Osteoblast (primary cell): ENCODE results near the gene GLT1D1. TPM values are rescaled to one million over a fixed set of nuclear protein-coding genes. Genes with fewer than 3 reads are reported as not detected.
"Not testable (repeated sequence)": the region's sequence is repeated elsewhere in the genome, so short reads cannot be mapped to it uniquely, and the experiment has no call there.

Source experiments
- DNase-seq: peaks from one replicate; pipeline ENCODE4 v3.0.0; 2011; ENCODE audit warnings: low spot score, mixed read lengths; ENCODE audit not compliant: insufficient read length; ENCODE audit errors: missing footprints
- H2AFZ ChIP-seq: 2 replicates; pipeline ENCODE4 v1.6.0; 2011; ENCODE audit warnings: mild to moderate bottlenecking, low read length
- H3K27ac ChIP-seq: 2 replicates; pipeline ENCODE4 v1.5.1; 2011; ENCODE audit warnings: mild to moderate bottlenecking, low read depth, low read length, moderate library complexity
- H3K27me3 ChIP-seq: 2 replicates; pipeline ENCODE4 v1.6.0; 2012; ENCODE audit warnings: mild to moderate bottlenecking, control low read depth, inconsistent platforms, low read length, moderate library complexity; ENCODE audit not compliant: insufficient read depth
- H3K36me3 ChIP-seq: 2 replicates; pipeline ENCODE4 v1.5.1; 2011; ENCODE audit warnings: mild to moderate bottlenecking, low read length, control low read depth, moderate library complexity; ENCODE audit not compliant: insufficient read depth
- H3K4me1 ChIP-seq: 2 replicates; pipeline ENCODE4 v1.5.1; 2011; ENCODE audit warnings: mild to moderate bottlenecking, low read length, control low read depth, moderate library complexity; ENCODE audit not compliant: insufficient read depth
- H3K4me2 ChIP-seq: 2 replicates; pipeline ENCODE4 v1.6.0; 2011; ENCODE audit warnings: mild to moderate bottlenecking, low read length; ENCODE audit not compliant: insufficient read depth
- H3K4me3 ChIP-seq: fragments of 200-600 bp; sonication (generic); 3 replicates; pipeline ENCODE4 v1.5.1; 2012; ENCODE audit warnings: mild to moderate bottlenecking, low read length, inconsistent platforms; ENCODE audit not compliant: insufficient read depth
- H3K79me2 ChIP-seq: 2 replicates; pipeline ENCODE4 v1.6.0; 2012; ENCODE audit warnings: mild to moderate bottlenecking, low read length, control low read depth, inconsistent platforms; ENCODE audit not compliant: insufficient read depth
- H3K9me3 ChIP-seq: 2 replicates; pipeline ENCODE4 v1.5.1; 2011; ENCODE audit warnings: low read depth, low read length, control low read depth
- H4K20me1 ChIP-seq: 2 replicates; pipeline ENCODE4 v1.6.0; 2012; ENCODE audit warnings: mild to moderate bottlenecking, low read length, control low read depth; ENCODE audit not compliant: insufficient read depth
- total RNA-seq: library from RNA; depleted of rRNA; stranded (reverse); fragments of >200 nt; gene quantifications from 2 replicates; pipeline ENCODE4 v1.2.3, GENCODE V29; 2012
- TF ChIP-seq, protein P1 (sequence below): IDR thresholded peaks from 2 replicates; pipeline ENCODE4 v1.5.1; 2011; ENCODE audit warnings: mild to moderate bottlenecking, low read depth, low read length, moderate library complexity; ENCODE audit errors: extremely low read depth

Gene GLT1D1
- total RNA-seq, 1 donor: not detected

DNA sequence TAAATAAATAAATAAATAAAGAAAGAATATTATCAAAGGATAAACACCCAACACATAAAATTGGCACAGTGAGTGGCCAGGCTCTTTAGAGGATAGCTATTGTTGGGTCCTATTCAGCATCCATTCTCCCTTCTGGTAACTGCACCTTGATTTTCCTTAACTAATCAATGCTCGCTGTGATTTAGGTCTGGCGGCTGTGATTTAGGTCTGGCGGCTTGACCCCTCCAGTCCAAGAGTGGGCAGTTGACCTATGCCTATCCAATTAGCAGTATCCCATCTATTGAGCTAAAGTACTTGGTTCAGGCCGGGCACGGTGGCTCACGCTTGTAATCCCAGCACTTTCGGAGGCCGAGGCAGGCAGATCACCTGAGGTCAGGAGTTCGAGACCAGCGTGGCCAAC is 19.9 kb upstream of the GLT1D1 start:
- no peak overlapping the region for H3K27ac ChIP-seq
- H3K4me2 ChIP-seq: no peak overlapping the region
- no peak for DNase-seq
- no peaks in the 10 kb centered on the region for H3K79me2 ChIP-seq
- no peaks in the 10 kb centered on the region for H3K27me3 ChIP-seq
- H3K9me3 ChIP-seq: no peaks in the 10 kb centered on the region
- TF ChIP-seq, protein P1, sequence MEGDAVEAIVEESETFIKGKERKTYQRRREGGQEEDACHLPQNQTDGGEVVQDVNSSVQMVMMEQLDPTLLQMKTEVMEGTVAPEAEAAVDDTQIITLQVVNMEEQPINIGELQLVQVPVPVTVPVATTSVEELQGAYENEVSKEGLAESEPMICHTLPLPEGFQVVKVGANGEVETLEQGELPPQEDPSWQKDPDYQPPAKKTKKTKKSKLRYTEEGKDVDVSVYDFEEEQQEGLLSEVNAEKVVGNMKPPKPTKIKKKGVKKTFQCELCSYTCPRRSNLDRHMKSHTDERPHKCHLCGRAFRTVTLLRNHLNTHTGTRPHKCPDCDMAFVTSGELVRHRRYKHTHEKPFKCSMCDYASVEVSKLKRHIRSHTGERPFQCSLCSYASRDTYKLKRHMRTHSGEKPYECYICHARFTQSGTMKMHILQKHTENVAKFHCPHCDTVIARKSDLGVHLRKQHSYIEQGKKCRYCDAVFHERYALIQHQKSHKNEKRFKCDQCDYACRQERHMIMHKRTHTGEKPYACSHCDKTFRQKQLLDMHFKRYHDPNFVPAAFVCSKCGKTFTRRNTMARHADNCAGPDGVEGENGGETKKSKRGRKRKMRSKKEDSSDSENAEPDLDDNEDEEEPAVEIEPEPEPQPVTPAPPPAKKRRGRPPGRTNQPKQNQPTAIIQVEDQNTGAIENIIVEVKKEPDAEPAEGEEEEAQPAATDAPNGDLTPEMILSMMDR: no peak
- H2AFZ ChIP-seq: no peak overlapping the region
- H4K20me1 ChIP-seq: no peaks in the 10 kb centered on the region
- no peak overlapping the region for H3K4me3 ChIP-seq
- no peaks in the 10 kb centered on the region for H3K36me3 ChIP-seq
- no peaks in the 10 kb centered on the region for H3K4me1 ChIP-seq

DNA sequence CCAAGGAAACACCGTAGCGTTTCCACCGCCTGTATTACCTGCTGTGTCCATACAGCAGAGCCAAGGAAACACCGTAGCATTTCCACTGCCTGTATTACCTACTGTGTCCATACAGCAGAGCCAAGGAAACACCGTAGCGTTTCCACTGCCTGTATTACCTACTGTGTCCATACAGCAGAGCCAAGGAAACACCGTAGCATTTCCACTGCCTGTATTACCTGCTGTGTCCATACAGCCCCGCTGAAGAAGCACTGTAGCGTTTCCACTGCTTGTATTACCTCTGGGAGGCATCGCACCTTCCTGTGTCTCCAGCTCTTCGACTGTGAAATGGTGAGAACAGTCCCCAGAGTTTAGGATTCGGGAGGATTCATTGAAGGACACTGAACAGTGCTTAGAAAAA is 13.4 kb upstream of the GLT1D1 start:
- H4K20me1 ChIP-seq, H2AFZ ChIP-seq, H3K4me3 ChIP-seq, H3K27ac ChIP-seq, H3K4me1 ChIP-seq, H3K9me3 ChIP-seq, H3K36me3 ChIP-seq, DNase-seq, H3K4me2 ChIP-seq, H3K79me2 ChIP-seq, H3K27me3 ChIP-seq: not testable (repeated sequence)

DNA sequence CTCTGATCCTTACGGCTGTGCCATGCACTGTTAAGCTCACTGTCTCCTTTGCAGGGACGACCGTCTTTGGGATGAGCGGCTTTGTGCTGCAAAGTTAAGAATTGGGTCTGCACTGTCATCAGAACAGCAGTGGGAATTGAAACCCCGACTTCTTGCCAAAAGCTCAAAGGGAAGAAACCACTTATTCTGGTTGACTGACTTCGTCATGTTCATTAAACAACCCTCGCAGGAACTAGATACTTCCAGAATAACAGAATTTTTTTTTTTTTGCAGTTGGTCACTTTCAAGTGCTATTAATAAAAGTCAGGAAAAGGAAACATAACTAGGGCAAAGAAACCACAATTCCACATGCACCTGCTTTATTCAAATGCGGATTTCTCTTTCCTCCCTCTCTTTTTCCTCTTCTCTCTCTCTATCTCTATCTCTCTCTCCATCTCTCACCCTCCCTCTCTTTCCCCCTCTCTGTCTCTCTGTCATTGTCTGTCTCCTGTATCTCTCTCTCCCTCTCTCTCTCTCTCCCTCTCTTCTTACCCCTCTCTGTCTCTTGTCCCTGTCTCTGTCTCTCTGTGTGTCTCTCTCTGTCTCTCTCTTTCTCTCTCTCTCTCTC is 12.3 kb upstream of the GLT1D1 start:
- DNase-seq: no peak
- Histone ChIP-seq H4K20me1 (no peaks in the 10 kb centered on the region), H3K27ac (no peak overlapping the region), H2AFZ (no peak overlapping the region), H3K9me3 (no peaks in the 10 kb centered on the region), H3K4me2 (no peak overlapping the region), H3K4me3 (no peak overlapping the region), H3K36me3 (no peaks in the 10 kb centered on the region), H3K4me1 (no peaks in the 10 kb centered on the region), H3K79me2 (no peaks in the 10 kb centered on the region), H3K27me3 (no peaks in the 10 kb centered on the region)
- TF ChIP-seq, protein P1: no peak

DNA sequence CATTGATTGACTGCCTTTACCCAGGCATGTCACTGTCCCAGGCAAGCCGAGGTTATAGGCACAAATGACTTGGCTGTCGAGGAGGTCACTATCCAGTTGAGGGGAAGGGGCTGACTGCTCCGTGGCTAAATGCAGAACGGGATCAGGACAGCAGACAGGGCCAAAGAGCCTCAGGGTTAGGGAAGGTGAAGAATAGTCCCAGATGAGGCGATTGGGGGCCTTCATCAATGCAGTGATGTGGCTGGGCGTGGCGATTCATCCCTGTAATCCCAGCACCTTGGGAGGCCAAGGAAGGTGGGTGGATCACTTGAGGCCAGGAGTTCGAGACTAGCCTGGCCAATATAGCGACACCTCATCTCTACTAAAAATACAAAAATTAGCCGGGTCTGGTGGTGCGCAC is 10.7 kb upstream of the GLT1D1 start:
- H3K27ac ChIP-seq: no peak overlapping the region
- no peaks in the 10 kb centered on the region for H4K20me1 ChIP-seq
- H3K4me2 ChIP-seq: no peak overlapping the region
- H3K4me1 ChIP-seq: no peaks in the 10 kb centered on the region
- TF ChIP-seq, protein P1: no peak
- H2AFZ ChIP-seq: no peak overlapping the region
- H3K79me2 ChIP-seq: no peaks in the 10 kb centered on the region
- no peaks in the 10 kb centered on the region for H3K36me3 ChIP-seq
- H3K27me3 ChIP-seq: no peaks in the 10 kb centered on the region
- H3K4me3 ChIP-seq: no peak overlapping the region
- no peak for DNase-seq
- H3K9me3 ChIP-seq: no peaks in the 10 kb centered on the region
